HUES64 (cell line): ENCODE results near the gene INAFM1.
"Not testable (repeated sequence)": the region's sequence is repeated elsewhere in the genome, so short reads cannot be mapped to it uniquely, and the experiment has no call there.

Source experiments
- H3K27ac ChIP-seq: 2 replicates; pipeline ENCODE4 v1.7.0; 2013; ENCODE audit warnings: low read depth, low read length, inconsistent platforms
- H3K27me3 ChIP-seq: 2 replicates; pipeline ENCODE4 v1.6.1; 2013; ENCODE audit warnings: mild to moderate bottlenecking, low read length; ENCODE audit not compliant: insufficient read depth
- H3K36me3 ChIP-seq: 2 replicates; pipeline ENCODE4 v1.6.1; 2013; ENCODE audit warnings: mild to moderate bottlenecking, low read length; ENCODE audit not compliant: insufficient read depth
- H3K4me1 ChIP-seq: 2 replicates; pipeline ENCODE4 v1.6.1; 2013; ENCODE audit warnings: mild to moderate bottlenecking, low read length, moderate library complexity; ENCODE audit not compliant: insufficient read depth
- H3K4me3 ChIP-seq: 2 replicates; pipeline ENCODE4 v1.5.1; 2013; ENCODE audit warnings: mild to moderate bottlenecking, low read length, moderate library complexity
- H3K9ac ChIP-seq: 2 replicates; pipeline ENCODE4 v1.6.1; 2013; ENCODE audit warnings: mild to moderate bottlenecking, low read depth, low read length
- H3K9me3 ChIP-seq: 2 replicates; pipeline ENCODE4 v1.6.1; 2013; ENCODE audit warnings: low read depth, low read length; ENCODE audit not compliant: insufficient read depth
- WGBS: fragments of 150-250, 120-280 bp; methylation state at CpG from one replicate; pipeline ENCODE4 v1.1.7; 2013; ENCODE audit warnings: missing lambda C conversion rate; 5-methylcytosine and 5-hydroxymethylcytosine counted together

The INAFM1 gene

DNA sequence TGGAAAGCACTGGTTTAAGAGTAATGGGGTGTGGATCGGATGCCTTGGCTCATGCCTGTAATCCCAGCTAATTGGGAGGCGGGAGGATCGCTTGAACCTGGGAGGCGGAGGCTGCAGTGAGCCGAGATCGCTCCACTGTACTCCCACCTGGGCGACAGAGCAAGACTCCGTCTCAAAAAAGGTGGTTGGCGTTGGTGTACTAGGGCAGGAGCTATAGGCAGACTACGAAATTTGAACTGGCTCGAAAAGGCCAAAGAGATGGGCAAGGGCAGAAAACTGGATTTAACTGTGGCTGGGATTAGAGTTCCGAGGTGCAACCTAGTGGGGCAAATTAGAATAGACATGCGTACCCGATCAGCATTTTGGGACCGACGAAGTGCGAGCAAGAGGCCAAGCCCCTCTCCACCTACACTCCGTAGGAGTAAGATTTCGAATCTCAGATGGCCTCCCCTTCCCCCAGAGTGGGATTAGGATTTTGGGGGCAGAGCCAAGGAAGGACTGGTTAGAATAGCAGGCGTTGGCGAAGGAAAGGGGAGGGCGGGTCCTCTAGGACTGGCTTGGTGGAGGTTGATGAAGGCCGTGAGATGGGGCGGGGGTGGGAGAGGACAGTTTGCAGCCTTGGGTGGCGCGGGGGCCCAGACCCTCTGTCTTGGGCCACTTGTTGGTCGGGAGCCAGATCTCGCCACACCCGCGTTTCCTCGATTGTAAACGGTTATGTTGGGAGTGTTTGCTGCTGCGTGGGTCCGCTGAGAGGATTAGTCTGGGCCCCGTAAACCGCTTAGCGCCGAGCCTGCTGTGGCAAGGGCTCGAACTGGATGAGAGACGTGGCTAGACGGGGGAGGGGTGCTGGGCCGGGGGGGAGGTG, 2.0 kb upstream of the INAFM1 start:
- H3K36me3 ChIP-seq: peaks cover 24% of the 10 kb centered on the region
- no peaks in the 10 kb centered on the region for H3K9me3 ChIP-seq
- H3K9ac ChIP-seq: peak overlapping the region; percentile 78
- peaks cover 6% of the 10 kb centered on the region; the same call in 1 of the 2 replicates for H3K4me1 ChIP-seq
- H3K4me3 ChIP-seq: peak overlapping the region; percentile 72
- peak overlapping the region; percentile 99 for H3K27ac ChIP-seq
- peaks cover 12% of the 10 kb centered on the region for H3K27me3 ChIP-seq
- 14% methylated on average over 40 of the region's 42 CpGs for WGBS

DNA sequence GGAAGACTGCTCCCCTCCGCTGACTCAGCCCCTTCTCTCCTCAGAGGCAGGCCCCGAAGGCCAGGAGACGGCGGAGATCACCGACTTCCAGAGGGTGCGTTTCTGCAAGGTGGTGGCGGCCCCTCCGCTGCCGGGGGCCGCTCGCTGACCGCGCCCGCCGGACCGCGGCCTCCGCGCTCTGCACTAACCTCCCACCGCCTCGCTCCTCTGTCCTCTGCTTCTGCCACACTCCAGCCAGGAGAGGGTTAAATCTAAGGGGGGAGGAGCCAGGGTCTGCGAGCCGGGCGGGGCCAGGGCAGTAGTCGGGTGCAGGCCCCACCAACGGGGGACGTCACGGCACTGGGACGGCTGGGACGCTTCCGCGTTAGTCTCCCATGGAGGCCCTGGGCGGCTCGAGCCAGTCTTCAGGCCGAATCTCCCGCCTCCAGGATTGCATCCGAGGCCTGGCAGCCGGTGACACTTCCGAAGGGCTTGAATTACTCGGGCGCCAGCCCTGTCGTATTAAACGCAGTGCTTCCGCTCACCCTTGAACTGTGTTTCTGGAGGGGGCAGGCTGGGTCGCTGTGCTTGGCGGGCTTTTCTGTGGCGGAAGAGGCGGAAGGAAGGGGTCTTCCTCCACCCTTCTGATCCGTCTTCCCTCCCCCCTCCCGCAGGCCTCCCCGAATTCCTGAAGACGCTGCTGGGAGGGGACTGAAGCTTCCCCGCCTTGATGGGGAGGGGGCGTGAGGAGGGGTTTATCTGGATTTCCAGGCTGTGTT, 1.2 kb upstream of the INAFM1 start:
- peaks cover 6% of the 10 kb centered on the region; the same call in 1 of the 2 replicates for H3K4me1 ChIP-seq
- H3K27ac ChIP-seq: peak overlapping the region; percentile 99
- under 1% methylated on average over 49 of the region's 54 CpGs for WGBS

DNA sequence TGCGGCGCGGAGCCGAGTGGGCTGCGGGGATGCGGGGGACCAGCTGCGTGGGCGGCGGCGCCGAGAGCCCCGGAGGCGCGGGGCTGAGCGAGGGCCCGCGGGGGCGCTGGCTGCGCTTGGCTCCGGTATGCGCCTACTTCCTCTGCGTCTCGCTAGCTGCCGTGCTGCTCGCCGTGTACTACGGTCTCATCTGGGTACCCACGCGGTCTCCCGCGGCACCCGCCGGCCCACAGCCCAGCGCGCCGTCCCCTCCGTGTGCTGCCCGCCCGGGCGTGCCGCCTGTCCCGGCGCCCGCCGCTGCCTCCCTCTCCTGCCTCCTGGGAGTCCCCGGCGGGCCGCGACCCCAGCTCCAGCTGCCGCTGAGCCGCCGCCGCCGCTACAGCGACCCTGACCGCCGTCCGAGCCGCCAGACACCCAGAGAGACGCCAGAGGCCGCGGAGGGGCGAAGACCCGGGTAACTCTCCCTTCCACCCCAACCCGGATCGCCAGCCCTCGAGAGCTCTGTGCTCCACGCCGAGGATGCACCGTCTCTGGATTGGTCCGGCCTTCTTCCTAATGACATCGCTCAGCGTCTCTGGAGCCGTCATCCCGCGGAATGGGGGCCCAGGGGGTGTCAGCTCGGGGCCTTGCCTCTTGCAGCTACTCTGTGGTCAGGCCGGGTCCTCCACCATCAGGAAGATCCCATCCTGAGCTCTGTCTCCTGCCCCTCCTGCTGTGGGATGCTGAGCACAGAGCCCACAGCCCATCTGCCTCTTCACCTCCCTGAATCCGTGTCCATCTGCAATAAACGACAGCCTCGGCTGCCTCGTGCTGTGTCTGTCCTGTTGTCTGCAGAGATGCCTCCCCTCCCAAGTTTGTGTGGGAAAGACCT, 441 bp downstream of the INAFM1 start:
- H3K27me3 ChIP-seq: peaks cover 12% of the 10 kb centered on the region
- peak overlapping the region; percentile 66 for H3K9ac ChIP-seq
- WGBS: 5% methylated on average over 82 of the region's 82 CpGs
- H3K4me1 ChIP-seq: peaks cover 6% of the 10 kb centered on the region; the same call in 1 of the 2 replicates
- H3K4me3 ChIP-seq: peak overlapping the region; percentile 69
- H3K9me3 ChIP-seq: no peaks in the 10 kb centered on the region
- no peak overlapping the region; the same call in 1 of the 2 replicates for H3K27ac ChIP-seq
- H3K36me3 ChIP-seq: peaks cover 14% of the 10 kb centered on the region

More for the DNA sequence above, 1.2 kb upstream of the INAFM1 start:
- Histone ChIP-seq H3K9ac (peak overlapping the region; percentile 78), H3K9me3 (no peaks in the 10 kb centered on the region), H3K27me3 (peaks cover 12% of the 10 kb centered on the region), H3K4me3 (peak overlapping the region; percentile 72), H3K36me3 (peaks cover 17% of the 10 kb centered on the region)

DNA sequence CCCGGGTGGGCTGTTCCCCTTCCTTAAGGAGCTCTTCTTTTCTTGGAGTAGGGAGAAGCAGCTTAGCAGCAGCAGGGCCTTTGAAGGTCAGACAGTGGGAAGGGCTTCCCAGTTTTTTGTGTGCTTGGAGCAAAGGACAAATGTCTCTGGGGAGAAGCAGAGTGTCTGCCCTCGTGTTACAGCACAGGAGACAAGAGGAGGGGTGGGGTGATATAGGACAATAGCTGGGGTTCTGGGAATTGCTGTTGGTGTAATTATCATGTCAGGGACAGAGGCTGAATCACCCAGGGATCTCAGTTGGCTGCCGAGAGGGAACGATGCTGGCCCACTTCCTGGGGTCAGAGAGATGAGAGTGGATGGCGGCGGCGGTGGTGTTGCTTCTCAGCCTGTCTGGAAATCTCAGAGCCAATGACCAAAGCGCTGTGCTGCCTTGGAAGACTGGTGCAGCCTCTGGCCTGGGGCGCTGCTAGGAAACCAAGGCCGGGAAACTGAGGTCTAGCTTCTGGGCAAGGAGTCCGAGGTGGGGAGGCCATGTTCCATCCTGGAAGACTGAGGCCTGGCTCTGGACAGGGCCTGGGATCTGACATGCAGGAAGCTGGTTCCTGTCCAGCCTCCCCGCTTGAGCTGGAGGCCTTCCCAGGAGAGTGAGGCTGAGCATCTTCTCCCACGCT, 1.2 kb downstream of the INAFM1 start:
- Histone ChIP-seq H3K27ac (no peak overlapping the region), H3K9me3 (no peaks in the 10 kb centered on the region), H3K27me3 (peaks cover 12% of the 10 kb centered on the region), H3K4me1 (peaks cover 6% of the 10 kb centered on the region; the same call in 1 of the 2 replicates), H3K4me3 (peak overlapping the region; percentile 69; the same call in 1 of the 2 replicates), H3K36me3 (peaks cover 6% of the 10 kb centered on the region), H3K9ac (no peak overlapping the region)
- 86% methylated on average over 12 of the region's 13 CpGs for WGBS

DNA sequence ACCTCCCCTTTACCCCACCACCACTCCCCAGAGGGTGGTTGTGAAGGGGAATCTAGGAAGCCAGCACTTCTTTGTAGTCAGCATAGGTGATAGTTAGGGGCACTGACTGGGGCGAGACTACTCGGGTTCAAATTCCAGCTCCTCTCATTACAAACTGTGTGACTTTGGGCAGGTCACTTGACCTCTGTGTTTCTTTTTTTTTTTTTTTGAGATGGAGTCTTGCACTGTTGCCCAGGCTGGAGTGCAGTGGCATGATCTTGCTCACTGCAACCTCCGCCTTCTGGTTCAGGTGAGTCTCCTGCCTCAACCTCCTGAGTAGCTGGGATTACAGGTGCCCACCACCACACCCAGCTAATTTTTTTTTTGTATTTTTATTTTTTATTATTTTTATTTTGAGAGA, 1.8 kb downstream of the INAFM1 start:
- not testable (repeated sequence) for H3K4me1 ChIP-seq, H3K36me3 ChIP-seq, H3K9me3 ChIP-seq, H3K9ac ChIP-seq, H3K27ac ChIP-seq, H3K4me3 ChIP-seq
- H3K27me3 ChIP-seq: peaks cover 12% of the 10 kb centered on the region
- 78% methylated on average over 3 of the region's 3 CpGs for WGBS

DNA sequence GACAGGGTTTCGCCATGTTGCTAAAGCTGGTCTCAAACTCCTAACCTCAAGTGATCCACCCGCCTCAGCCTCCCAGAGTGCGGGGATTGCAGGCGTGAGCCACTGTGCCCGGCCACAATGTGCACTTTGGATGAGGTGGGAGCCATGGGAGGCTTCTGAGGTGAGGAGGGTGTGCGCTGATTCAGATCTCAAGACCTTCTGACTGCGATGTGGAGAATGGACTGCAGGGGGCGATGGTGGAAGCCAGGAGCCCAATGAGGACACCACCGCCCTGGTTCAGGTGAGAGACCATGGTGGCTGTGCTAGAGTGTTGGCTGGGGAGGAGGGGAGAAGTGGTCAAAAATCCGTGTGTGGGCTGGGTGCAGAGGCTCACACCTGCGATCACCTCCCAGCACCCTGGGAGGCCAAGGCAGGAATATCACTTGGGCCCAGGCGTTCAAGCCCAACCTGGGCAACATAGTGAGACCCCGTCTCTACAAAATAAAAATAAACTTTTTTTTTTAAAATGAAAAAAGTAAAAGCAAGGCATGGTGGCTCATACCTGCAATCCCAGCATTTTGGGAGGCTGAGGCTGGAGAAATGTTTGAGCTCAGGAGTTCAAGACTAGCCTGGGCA, 5.6 kb downstream of the INAFM1 start:
- Histone ChIP-seq H3K4me1 (peaks cover 5% of the 10 kb centered on the region; the same call in 1 of the 2 replicates), H3K27ac (no peak overlapping the region), H3K27me3 (peaks cover 8% of the 10 kb centered on the region), H3K36me3 (no peaks in the 10 kb centered on the region), H3K9ac (no peak overlapping the region), H3K4me3 (no peak overlapping the region), H3K9me3 (no peaks in the 10 kb centered on the region)
- 81% methylated on average over 12 of the region's 13 CpGs for WGBS

DNA sequence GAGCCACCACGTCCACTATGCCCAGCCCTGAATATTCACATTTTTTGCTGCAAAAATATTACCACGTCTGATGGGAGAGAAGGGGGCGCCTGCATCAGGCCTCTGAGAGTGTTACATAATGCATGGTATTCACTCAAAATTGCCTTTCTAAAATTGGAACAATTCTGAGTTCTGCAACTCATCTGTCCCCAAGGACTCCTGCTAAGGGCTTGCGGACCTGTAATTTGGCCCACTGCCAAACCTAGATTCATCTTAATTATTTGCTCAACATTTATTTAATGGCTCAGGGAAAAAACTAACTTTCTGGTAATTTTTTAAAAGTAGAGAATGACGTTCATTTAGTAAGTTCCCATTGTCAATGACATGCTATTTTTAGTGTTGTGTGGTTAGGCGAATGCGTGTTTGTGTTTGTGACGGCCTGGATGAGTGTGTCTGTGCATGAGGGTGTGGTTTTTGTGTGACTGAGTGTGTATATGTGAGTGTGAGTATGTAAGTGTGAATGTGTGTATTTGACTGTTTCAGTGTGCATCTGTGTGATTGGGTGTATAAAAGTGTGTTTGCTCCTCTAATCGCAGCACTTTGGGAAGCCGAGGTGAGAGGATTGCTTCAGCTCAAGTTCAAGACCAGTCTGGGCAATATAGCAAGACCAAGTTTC, 8.8 kb downstream of the INAFM1 start:
- no peak overlapping the region for H3K27ac ChIP-seq
- H3K4me3 ChIP-seq: no peak overlapping the region
- no peak overlapping the region for H3K9ac ChIP-seq
- H3K27me3 ChIP-seq: no peaks in the 10 kb centered on the region
- no peaks in the 10 kb centered on the region for H3K36me3 ChIP-seq
- no peaks in the 10 kb centered on the region for H3K9me3 ChIP-seq
- H3K4me1 ChIP-seq: no peaks in the 10 kb centered on the region
- 92% methylated on average over 10 of the region's 10 CpGs for WGBS

DNA sequence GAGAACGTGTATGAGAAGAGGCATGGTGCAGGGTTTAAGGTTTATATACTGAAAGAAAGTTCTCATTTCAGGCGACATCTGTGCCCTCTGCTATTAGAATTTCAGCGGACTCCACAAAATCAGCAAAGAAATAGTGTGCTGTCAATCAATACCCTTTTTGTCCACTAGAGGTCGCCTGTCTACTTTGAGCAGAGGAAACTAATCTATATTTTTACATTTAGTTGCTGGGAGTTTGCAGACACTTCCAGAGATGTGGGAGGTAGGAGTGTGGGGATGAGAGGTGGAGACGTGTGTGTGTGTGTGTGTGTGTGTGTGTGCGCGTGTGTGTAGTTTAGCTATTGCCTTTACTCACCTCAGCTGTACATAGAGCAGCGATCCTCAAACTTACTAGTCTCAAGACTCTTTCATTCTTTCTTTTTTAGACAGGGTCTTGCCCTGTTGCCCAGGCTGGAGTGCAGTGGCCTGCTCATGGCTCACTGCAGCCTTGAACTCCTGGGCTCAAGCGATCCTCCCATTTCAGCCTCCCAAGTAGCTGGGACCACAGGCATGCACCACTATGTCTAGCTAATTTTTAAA, 9.7 kb downstream of the INAFM1 start:
- Histone ChIP-seq H3K27me3 (no peaks in the 10 kb centered on the region), H3K9me3 (0 out of 2 replicates have a peak, but pooled peaks cover 4% of the 10 kb centered on the region), H3K36me3 (no peaks in the 10 kb centered on the region), H3K4me3 (no peak overlapping the region), H3K4me1 (no peaks in the 10 kb centered on the region), H3K27ac (no peak overlapping the region), H3K9ac (no peak overlapping the region)
- WGBS: 41% methylated on average over 7 of the region's 9 CpGs

DNA sequence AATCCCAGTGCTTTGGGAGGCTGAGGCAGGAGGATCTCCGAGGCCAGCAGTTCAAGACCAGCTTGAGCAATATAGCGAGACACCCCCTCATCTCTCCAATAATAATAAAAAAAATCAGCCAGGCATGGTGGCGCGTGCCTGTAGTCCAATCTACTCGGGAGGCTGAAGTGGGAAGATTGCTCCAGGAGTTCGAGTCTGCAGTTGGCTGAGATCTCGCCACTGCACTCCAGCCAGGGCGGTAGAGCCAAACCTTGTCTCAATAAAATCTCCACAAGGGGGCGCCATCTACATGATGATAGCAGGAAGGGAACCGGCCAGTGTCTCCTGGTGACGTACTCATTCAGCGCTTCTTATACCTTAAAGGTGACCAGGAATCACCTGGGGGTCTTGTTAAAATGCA, 21.4 kb downstream of the INAFM1 start:
- Histone ChIP-seq H3K4me1 (no peaks in the 10 kb centered on the region), H3K36me3 (no peaks in the 10 kb centered on the region), H3K27me3 (no peaks in the 10 kb centered on the region), H3K27ac (no peak overlapping the region), H3K4me3 (no peak overlapping the region), H3K9ac (no peak overlapping the region), H3K9me3 (no peaks in the 10 kb centered on the region)
- 24% methylated on average over 12 of the region's 12 CpGs for WGBS
